SK-N-SH (cell line): Measurements from ENCODE around the gene LAMTOR2.

ENCODE experiments used
- EP300 ChIP-seq, 2 experiments: IDR thresholded peaks; 2 replicates each; pipeline versions ENCODE4 v1.4.0 to v1.6.1; 2012; ENCODE audit warnings: borderline replicate concordance in 1 of 2, low read depth in 1 of 2, low read length in 1 of 2
- EZH2phosphoT487 ChIP-seq: fragments of 200-600 bp; sonication (generic); IDR thresholded peaks from 2 replicates; pipeline ENCODE4 v1.6.1; 2017; ENCODE audit warnings: low read depth, mixed run types, mild to moderate bottlenecking, antibody characterized with exemption, moderate library complexity, borderline replicate concordance
- TAF1 ChIP-seq: IDR thresholded peaks from 2 replicates; pipeline ENCODE4 v1.6.1; 2012; ENCODE audit warnings: low read depth, mild to moderate bottlenecking, low read length, moderate library complexity, borderline replicate concordance
- YY1 ChIP-seq: IDR thresholded peaks from 2 replicates; pipeline ENCODE4 v1.4.0; 2012; ENCODE audit warnings: low read depth, mild to moderate bottlenecking
- TF ChIP-seq, protein P1 (sequence below): fragments of 200-600 bp; sonication (generic); IDR thresholded peaks from 2 replicates; pipeline ENCODE4 v1.6.1; 2017; ENCODE audit warnings: antibody characterized with exemption, mild to moderate bottlenecking, moderate library complexity

DNA sequence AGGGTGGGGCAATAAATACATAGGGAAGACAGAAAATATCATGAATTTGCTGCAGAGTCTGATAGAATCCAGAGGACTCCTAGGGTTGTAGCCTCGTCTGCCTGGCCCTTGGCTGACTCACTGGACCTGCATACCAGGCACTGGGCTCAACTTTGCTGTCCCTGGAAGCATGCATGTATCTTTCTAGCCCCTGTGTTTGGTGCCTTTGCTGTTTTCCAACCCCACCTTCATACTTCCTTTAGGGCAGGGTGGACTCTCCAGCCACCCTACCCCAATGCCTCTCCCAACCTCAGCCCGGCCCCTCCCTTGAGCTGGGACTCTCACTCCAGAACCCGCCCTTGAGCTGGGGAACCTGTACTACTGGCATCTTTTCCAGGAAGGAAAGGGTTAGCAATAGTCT, 7.6 kb downstream of the LAMTOR2 start:
- TF ChIP-seq, protein P1, sequence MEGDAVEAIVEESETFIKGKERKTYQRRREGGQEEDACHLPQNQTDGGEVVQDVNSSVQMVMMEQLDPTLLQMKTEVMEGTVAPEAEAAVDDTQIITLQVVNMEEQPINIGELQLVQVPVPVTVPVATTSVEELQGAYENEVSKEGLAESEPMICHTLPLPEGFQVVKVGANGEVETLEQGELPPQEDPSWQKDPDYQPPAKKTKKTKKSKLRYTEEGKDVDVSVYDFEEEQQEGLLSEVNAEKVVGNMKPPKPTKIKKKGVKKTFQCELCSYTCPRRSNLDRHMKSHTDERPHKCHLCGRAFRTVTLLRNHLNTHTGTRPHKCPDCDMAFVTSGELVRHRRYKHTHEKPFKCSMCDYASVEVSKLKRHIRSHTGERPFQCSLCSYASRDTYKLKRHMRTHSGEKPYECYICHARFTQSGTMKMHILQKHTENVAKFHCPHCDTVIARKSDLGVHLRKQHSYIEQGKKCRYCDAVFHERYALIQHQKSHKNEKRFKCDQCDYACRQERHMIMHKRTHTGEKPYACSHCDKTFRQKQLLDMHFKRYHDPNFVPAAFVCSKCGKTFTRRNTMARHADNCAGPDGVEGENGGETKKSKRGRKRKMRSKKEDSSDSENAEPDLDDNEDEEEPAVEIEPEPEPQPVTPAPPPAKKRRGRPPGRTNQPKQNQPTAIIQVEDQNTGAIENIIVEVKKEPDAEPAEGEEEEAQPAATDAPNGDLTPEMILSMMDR, result no peak
- TF ChIP-seq YY1 (no peak), TAF1 (no peak), EZH2phosphoT487 (no peak), EP300 (IDR thresholded peaks at IDR 0.05; ENCODE audit: borderline replicate concordance in 1 of 2, low read depth in 1 of 2, low read length in 1 of 2) (no peak)
